ENCODE data around the gene RPUSD1.

RPUSD1 gene

GRCh38 chr16:799111-799947 lies 11.1 kb upstream of the RPUSD1 start:
- no peak for DNase-seq (ENCODE audit: low read depth, low spot score)

- no peak for DNase-seq (ENCODE audit: low read depth, low spot score)
Measured at GRCh38 chr16:798666-799065, 10.5 kb upstream of the RPUSD1 start.

GRCh38 chr16:797686-798085 lies 9.5 kb upstream of the RPUSD1 start:
- no peak for DNase-seq (ENCODE audit: low read depth, low spot score)

GRCh38 chr16:797120-797420 lies 8.9 kb upstream of the RPUSD1 start:
- no peak for DNase-seq (ENCODE audit: low read depth, low spot score)

- DNase-seq (ENCODE audit: low read depth, low spot score): no peak
Measured at GRCh38 chr16:796296-797119, 8.3 kb upstream of the RPUSD1 start.

GRCh38 chr16:795580-796229 lies 7.5 kb upstream of the RPUSD1 start:
- no peak for DNase-seq (ENCODE audit: low read depth, low spot score)

GRCh38 chr16:794853-795466 lies 6.8 kb upstream of the RPUSD1 start:
- DNase-seq (ENCODE audit: low read depth, low spot score): no peak

GRCh38 chr16:794091-794822 lies 6.1 kb upstream of the RPUSD1 start:
- no peak for DNase-seq (ENCODE audit: low read depth, low spot score)

- no peak for DNase-seq (ENCODE audit: low read depth, low spot score)
Measured at GRCh38 chr16:793414-793813, 5.2 kb upstream of the RPUSD1 start.

GRCh38 chr16:792221-792995 lies 4.2 kb upstream of the RPUSD1 start:
- DNase-seq (ENCODE audit: low read depth, low spot score): no peak

- DNase-seq (ENCODE audit: low read depth, low spot score): no peak
Measured at GRCh38 chr16:791131-791530, 3.0 kb upstream of the RPUSD1 start.

GRCh38 chr16:790086-790485 lies 1.9 kb upstream of the RPUSD1 start:
- no peak for DNase-seq (ENCODE audit: low read depth, low spot score)

GRCh38 chr16:789191-789850 lies 1.1 kb upstream of the RPUSD1 start:
- no peak for DNase-seq (ENCODE audit: low read depth, low spot score)

- peak; percentile 67 for DNase-seq (ENCODE audit: low read depth, low spot score)
Measured at GRCh38 chr16:788399-789126, 382 bp upstream of the RPUSD1 start, which contains the start of gene CHTF18. Gene CHTF18 (plus strand): TSS chr16:788620. CDS start chr16:788685, 65 bp downstream.

- no peak for DNase-seq (ENCODE audit: low read depth, low spot score)
Measured at GRCh38 chr16:787321-787966, 737 bp downstream of the RPUSD1 start.

GRCh38 chr16:785563-786535 lies 2.3 kb downstream of the RPUSD1 start:
- no peak for DNase-seq (ENCODE audit: low read depth, low spot score)

GRCh38 chr16:784431-784830 lies 3.8 kb downstream of the RPUSD1 start:
- DNase-seq (ENCODE audit: low read depth, low spot score): no peak

All from smooth muscle cell of the brain vasculature (primary cell).